Neuron (in vitro differentiated cells): Measurements from ENCODE around the gene STRADA.
"Not testable (repeated sequence)": the region's sequence is repeated elsewhere in the genome, so short reads cannot be mapped to it uniquely, and the experiment has no call there.

Experiments used
- H2AFZ ChIP-seq: one replicate; pipeline ENCODE4 v1.6.1; 2013; ENCODE audit warnings: low read depth, mild to moderate bottlenecking, inconsistent platforms, low read length, moderate library complexity
- H3K27me3 ChIP-seq: one replicate; pipeline ENCODE4 v1.6.1; 2013; ENCODE audit warnings: low read length; ENCODE audit not compliant: insufficient read depth
- H3K36me3 ChIP-seq: one replicate; pipeline ENCODE4 v1.6.1; 2013; ENCODE audit warnings: low read length; ENCODE audit not compliant: insufficient read depth
- H3K4me1 ChIP-seq: one replicate; pipeline ENCODE4 v1.6.1; 2013; ENCODE audit warnings: low read length; ENCODE audit not compliant: insufficient read depth
- H3K4me3 ChIP-seq: 2 replicates; pipeline ENCODE4 v1.5.1; 2013; ENCODE audit warnings: mild to moderate bottlenecking, low read length, moderate library complexity
- H3K9me3 ChIP-seq: one replicate; pipeline ENCODE4 v1.6.1; 2013; ENCODE audit warnings: low read length

STRADA gene

DNA sequence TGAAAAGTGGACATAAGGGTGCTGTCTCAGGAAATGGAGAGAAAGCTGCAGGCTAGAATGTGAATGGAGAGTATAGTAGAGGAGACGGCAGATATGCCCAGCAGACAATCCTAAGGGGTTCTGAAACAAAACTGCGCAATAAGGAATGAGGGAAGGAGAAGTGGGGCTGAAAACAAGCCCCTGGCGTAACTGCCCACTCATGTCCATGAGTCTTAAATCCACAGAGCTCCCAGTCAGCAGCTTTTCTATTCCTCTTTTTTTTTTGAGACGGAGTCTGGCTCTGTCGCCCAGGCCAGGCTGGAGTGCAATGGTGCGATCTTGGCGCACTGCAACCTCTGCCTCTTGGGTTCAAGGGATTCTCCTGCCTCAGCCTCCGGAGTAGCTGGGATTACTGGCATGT is 5.9 kb downstream of the STRADA start:
- Histone ChIP-seq H2AFZ (no peak overlapping the region), H3K4me1 (peaks cover 7% of the 10 kb centered on the region), H3K4me3 (no peak overlapping the region), H3K36me3 (peaks cover 8% of the 10 kb centered on the region), H3K27me3 (no peaks in the 10 kb centered on the region), H3K9me3 (no peaks in the 10 kb centered on the region)

- Histone ChIP-seq H3K4me3 (no peak overlapping the region), H3K4me1 (peaks cover 17% of the 10 kb centered on the region), H2AFZ (no peak overlapping the region), H3K36me3 (peaks cover 21% of the 10 kb centered on the region), H3K9me3 (no peaks in the 10 kb centered on the region), H3K27me3 (no peaks in the 10 kb centered on the region)
These were observed 19.2 kb downstream of the STRADA start for GRCh38 chr17:63722403-63722802.

DNA sequence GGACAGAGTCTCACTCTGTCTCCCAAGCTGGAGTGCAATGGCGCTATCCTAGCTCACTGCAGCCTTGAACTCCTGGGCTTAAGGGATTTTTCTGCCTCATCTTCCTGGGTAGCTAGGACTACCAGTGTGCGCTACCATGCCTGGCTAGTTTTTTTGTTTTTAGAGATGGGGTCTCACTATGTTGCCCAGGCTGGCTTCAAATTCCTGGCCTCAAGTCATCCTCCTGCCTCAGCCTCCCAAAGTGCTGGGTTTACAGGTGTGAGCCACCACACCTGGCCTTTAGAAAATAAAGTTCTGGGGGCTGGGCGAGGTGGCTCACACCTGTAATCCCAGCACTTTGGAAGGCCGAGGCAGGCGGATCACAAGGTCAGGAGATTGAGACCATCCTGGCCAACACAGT is 21.4 kb downstream of the STRADA start:
- peaks cover 18% of the 10 kb centered on the region for H3K36me3 ChIP-seq
- H2AFZ ChIP-seq, H3K9me3 ChIP-seq, H3K4me3 ChIP-seq, H3K27me3 ChIP-seq: not testable (repeated sequence)
- peaks cover 17% of the 10 kb centered on the region for H3K4me1 ChIP-seq

- no peak overlapping the region for H2AFZ ChIP-seq
- no peaks in the 10 kb centered on the region for H3K27me3 ChIP-seq
- peaks cover 17% of the 10 kb centered on the region for H3K36me3 ChIP-seq
- no peak overlapping the region for H3K4me3 ChIP-seq
- H3K4me1 ChIP-seq = peaks cover 17% of the 10 kb centered on the region
- H3K9me3 ChIP-seq = no peaks in the 10 kb centered on the region
These were observed 22.6 kb downstream of the STRADA start for GRCh38 chr17:63718988-63719387.

- Histone ChIP-seq H3K27me3 (no peaks in the 10 kb centered on the region), H2AFZ (no peak overlapping the region), H3K4me1 (peaks cover 17% of the 10 kb centered on the region), H3K4me3 (no peak overlapping the region), H3K9me3 (no peaks in the 10 kb centered on the region), H3K36me3 (peaks cover 37% of the 10 kb centered on the region)
These were observed 25.2 kb downstream of the STRADA start for GRCh38 chr17:63716426-63716825.

GRCh38 chr17:63714550-63715277 is 26.9 kb downstream of the STRADA start:
- no peak overlapping the region for H3K4me3 ChIP-seq
- H3K27me3 ChIP-seq = no peaks in the 10 kb centered on the region
- H3K9me3 ChIP-seq = no peaks in the 10 kb centered on the region
- H2AFZ ChIP-seq = no peak overlapping the region
- H3K4me1 ChIP-seq = peaks cover 17% of the 10 kb centered on the region
- peaks cover 50% of the 10 kb centered on the region for H3K36me3 ChIP-seq

DNA sequence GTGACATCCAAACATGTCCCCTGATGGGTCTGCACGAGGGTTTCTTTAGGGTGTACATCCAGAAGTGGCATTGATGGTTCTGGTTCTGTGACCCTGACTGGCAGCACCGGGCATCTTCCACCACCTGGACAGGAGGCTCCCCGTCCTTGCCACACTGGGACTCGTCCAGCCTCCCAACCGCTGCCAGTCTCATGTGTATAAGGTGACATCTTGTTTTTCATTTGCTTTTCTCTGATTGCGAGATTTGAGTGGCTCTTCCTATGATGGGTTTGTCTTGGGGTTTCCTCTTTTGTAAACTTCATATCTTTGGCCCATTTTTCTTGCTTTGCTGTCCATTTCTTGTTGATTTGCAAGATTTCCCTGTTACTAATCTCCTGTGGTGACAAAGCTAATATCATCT is 32.5 kb downstream of the STRADA start:
- Histone ChIP-seq H3K4me1 (no peaks in the 10 kb centered on the region), H2AFZ (no peak overlapping the region), H3K36me3 (peaks cover 75% of the 10 kb centered on the region), H3K9me3 (no peaks in the 10 kb centered on the region), H3K4me3 (no peak overlapping the region), H3K27me3 (no peaks in the 10 kb centered on the region)

DNA sequence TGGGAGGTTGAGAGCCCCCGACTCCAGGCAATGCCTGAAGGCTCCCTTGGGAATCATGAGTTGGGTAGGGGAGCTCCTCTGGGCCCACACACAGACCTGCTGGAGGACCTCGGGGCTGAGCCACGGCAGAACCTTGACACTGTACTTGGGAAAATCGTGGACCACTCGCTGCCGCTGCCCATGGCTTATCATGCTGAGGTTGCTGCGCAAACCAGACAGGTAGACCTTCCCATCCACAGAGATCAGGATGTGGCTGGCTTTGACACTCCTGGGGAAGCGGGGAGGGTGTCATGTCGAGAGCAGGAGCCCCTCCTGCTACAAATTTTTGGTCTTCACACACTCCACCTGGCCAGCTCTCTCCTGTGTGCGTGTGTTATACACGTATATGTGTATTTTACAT is 34.4 kb downstream of the STRADA start:
- no peak overlapping the region for H2AFZ ChIP-seq
- no peaks in the 10 kb centered on the region for H3K27me3 ChIP-seq
- H3K4me3 ChIP-seq = no peak overlapping the region
- H3K4me1 ChIP-seq = no peaks in the 10 kb centered on the region
- H3K9me3 ChIP-seq = no peaks in the 10 kb centered on the region
- H3K36me3 ChIP-seq = peaks cover 81% of the 10 kb centered on the region

GRCh38 chr17:63706336-63707082 is 35.1 kb downstream of the STRADA start:
- Histone ChIP-seq H3K9me3 (no peaks in the 10 kb centered on the region), H3K4me1 (no peaks in the 10 kb centered on the region), H3K36me3 (peaks cover 76% of the 10 kb centered on the region), H3K4me3 (no peak overlapping the region), H3K27me3 (no peaks in the 10 kb centered on the region), H2AFZ (no peak overlapping the region)

- Histone ChIP-seq H3K36me3 (peaks cover 71% of the 10 kb centered on the region), H3K27me3 (no peaks in the 10 kb centered on the region), H3K9me3 (no peaks in the 10 kb centered on the region)
These were observed 35.9 kb downstream of the STRADA start for GRCh38 chr17:63705657-63706056.

GRCh38 chr17:63704836-63705235 is 36.8 kb downstream of the STRADA start:
- Histone ChIP-seq H3K4me1 (no peaks in the 10 kb centered on the region), H2AFZ (no peak overlapping the region), H3K36me3 (peaks cover 64% of the 10 kb centered on the region), H3K9me3 (no peaks in the 10 kb centered on the region), H3K27me3 (no peaks in the 10 kb centered on the region), H3K4me3 (no peak overlapping the region)

More at GRCh38 chr17:63705657-63706056, 35.9 kb downstream of the STRADA start:
- H3K4me3 ChIP-seq = no peak overlapping the region
- H3K4me1 ChIP-seq = no peaks in the 10 kb centered on the region
- no peak overlapping the region for H2AFZ ChIP-seq

GRCh38 chr17:63704259-63704576 is 37.4 kb downstream of the STRADA start:
- no peak overlapping the region for H2AFZ ChIP-seq
- no peaks in the 10 kb centered on the region for H3K9me3 ChIP-seq
- H3K36me3 ChIP-seq = peaks cover 57% of the 10 kb centered on the region
- H3K4me1 ChIP-seq = no peaks in the 10 kb centered on the region
- H3K27me3 ChIP-seq = no peaks in the 10 kb centered on the region
- H3K4me3 ChIP-seq = no peak overlapping the region

GRCh38 chr17:63703556-63704258 is 37.9 kb downstream of the STRADA start:
- no peaks in the 10 kb centered on the region for H3K27me3 ChIP-seq
- H3K9me3 ChIP-seq = no peaks in the 10 kb centered on the region
- no peak overlapping the region for H2AFZ ChIP-seq
- no peak overlapping the region for H3K4me3 ChIP-seq
- H3K4me1 ChIP-seq = peaks cover 4% of the 10 kb centered on the region
- H3K36me3 ChIP-seq = peaks cover 52% of the 10 kb centered on the region
